Epithelial cell of proximal tubule (primary cell): ENCODE results near the gene ADARB2. TPM values are rescaled to one million over a fixed set of nuclear protein-coding genes. Genes with fewer than 3 reads are reported as not detected.
"Not testable (repeated sequence)": the region's sequence is repeated elsewhere in the genome, so short reads cannot be mapped to it uniquely, and the experiment has no call there.

Experiments
- DNase-seq: peaks from one replicate; pipeline ENCODE4 v3.0.0-alpha.2; 2011; ENCODE audit warnings: low read depth
- H3K4me3 ChIP-seq: 2 replicates; pipeline ENCODE4 v1.5.1; 2011; ENCODE audit warnings: low read depth, mild to moderate bottlenecking, low read length
- total RNA-seq: library from RNA; depleted of rRNA; stranded (reverse); fragments of >200 nt; gene quantifications from 2 replicates; pipeline ENCODE4 v1.2.3, GENCODE V29; 2015
- TF ChIP-seq, protein P1 (sequence below): conservative IDR thresholded peaks from 2 replicates; pipeline ENCODE4 v1.5.1; 2012; ENCODE audit warnings: low read depth, mild to moderate bottlenecking, low read length

Gene ADARB2
- total RNA-seq, 1 donor from 2014 or later: 0.63 TPM

DNA sequence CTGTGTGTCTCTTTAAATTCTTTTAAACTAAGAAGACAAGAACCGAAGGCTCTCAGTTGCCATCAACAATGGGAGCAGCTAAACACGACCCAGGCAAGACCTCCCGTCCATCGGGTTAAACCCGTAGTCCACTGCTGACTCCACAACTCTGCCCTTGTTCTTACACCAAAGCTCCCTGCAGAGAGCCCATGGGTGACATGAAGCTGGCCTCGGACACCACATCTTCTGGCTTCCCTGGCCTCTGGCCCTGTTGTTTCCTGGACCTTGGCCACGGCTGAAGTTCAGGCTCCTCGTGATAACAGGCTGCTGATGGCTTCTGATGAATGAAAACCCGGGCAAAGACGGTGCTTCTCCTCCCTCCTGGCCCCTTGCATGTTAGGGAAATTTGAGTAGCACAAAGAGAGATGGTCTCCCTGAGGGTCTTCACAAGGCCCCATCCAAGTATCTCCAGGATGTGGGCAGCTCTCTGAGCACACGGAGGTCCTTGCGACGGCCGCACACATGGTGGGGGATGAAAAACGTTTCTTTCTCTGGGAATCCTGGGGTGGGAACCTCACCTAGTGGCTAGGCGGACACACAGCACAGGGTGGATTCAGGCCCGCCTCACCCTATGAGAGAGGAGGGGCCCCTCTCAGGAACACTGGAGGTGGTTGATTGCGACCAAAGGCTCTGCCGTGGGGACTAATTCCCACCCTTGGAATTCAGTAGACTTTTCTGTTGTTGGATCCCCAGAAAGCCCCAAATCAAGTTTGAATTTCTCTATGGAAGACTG, 271.1 kb downstream of the ADARB2 start:
- TF ChIP-seq, protein P1, sequence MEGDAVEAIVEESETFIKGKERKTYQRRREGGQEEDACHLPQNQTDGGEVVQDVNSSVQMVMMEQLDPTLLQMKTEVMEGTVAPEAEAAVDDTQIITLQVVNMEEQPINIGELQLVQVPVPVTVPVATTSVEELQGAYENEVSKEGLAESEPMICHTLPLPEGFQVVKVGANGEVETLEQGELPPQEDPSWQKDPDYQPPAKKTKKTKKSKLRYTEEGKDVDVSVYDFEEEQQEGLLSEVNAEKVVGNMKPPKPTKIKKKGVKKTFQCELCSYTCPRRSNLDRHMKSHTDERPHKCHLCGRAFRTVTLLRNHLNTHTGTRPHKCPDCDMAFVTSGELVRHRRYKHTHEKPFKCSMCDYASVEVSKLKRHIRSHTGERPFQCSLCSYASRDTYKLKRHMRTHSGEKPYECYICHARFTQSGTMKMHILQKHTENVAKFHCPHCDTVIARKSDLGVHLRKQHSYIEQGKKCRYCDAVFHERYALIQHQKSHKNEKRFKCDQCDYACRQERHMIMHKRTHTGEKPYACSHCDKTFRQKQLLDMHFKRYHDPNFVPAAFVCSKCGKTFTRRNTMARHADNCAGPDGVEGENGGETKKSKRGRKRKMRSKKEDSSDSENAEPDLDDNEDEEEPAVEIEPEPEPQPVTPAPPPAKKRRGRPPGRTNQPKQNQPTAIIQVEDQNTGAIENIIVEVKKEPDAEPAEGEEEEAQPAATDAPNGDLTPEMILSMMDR: no peak
- DNase-seq: no peak
- peak overlapping the region; percentile 33 for H3K4me3 ChIP-seq

DNA sequence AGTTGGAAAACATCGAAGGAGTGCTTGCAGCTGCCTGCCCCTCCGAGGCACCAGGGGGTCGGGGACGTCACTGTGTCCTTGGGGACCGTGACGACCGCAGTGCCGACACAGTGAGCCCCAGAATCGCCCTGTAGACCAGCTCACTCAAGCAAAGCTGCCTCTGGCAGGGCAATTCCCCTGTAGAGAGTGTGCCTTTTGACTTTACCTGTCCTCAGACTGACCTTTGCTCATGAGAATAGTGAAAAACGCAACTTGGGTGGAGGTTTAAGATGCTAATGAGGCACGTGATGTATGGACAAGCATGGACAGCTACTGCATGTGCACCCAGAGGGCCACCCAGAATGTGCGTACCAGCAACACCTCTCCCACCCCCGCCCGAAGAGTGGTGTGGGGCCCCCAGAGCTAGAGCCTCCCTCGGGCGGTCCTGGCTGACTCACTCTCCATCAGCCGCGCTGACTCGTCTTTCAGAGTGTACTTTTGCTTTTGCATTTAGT, 271.9 kb downstream of the ADARB2 start:
- TF ChIP-seq, protein P1: no peak
- no peak for DNase-seq
- peak overlapping the region; percentile 33 for H3K4me3 ChIP-seq

DNA sequence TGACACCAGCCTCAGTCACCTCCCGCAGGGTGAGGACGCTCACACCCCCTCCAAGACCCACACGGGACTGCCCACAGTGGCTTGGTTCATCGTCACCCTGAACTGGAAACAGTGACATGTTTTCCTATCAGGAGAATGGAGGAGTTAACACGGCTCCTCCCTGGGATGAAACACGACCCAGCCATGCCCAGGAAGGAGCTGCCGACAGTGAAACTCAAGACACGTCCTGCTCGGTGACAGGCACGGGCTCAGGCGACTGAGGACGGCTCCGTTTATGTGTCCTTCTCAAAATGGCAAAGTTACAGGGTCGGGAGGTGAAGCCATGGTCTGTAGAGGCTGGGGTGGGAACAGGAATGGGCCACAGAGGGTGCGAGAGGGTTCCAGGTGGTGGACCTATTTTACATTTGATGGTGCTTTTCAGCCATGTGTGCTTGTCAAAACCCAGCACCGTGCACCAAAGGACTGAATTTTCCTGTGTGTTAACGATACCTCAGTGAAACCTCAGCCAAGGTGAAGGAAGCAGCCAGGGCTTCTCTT, 272.4 kb downstream of the ADARB2 start:
- peak overlapping the region; percentile 9 for H3K4me3 ChIP-seq
- TF ChIP-seq, protein P1: no peak
- no peak for DNase-seq

DNA sequence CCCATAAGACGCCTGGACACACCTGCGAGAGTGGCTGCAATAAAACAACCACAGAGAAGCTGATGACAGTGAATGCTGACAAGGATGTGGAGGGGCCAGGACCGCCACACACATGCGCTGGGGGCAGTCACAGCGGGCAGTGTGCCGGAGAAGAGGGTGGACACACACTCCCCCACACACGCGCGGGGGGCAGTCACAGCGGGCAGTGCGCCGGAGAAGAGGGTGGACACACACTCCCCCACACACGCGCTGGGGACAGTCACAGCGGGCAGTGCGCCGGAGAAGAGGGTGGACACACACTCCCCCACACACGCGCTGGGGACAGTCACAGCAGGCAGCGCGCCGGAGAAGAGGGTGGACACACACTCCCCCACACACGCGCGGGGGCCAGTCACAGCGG, 273.4 kb downstream of the ADARB2 start:
- not testable (repeated sequence) for DNase-seq, H3K4me3 ChIP-seq

DNA sequence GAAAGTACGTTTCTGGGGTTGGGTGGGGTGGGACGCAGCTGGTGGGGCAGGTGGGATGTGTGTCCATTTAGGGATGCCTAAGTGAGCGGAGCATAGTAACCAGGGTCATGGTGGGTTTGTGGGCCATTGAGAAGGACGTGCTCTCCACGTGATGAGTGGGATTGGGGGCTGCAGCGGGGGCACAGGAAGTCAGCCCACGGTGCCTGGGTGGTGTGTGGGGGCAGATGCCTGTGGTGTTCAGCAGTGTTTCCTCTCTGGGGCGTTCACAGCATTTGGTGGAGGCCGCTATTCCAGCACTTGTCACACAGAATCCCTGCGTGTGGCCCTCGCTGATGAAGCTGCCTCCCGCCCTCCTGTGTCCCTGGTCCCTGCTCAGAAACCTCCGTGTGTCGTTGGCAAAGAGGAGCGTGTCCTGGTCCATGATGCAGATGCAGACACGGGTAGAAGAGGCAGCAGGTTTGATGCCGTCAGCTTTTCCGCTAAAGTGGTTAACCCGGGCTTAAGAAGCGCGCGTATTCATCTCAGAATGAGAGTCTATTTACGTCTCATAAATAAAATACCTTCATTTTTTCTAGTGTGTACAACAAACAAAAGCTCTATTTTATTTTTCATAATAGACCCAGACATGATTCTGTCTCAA, 274.2 kb downstream of the ADARB2 start:
- TF ChIP-seq, protein P1: no peak

DNA sequence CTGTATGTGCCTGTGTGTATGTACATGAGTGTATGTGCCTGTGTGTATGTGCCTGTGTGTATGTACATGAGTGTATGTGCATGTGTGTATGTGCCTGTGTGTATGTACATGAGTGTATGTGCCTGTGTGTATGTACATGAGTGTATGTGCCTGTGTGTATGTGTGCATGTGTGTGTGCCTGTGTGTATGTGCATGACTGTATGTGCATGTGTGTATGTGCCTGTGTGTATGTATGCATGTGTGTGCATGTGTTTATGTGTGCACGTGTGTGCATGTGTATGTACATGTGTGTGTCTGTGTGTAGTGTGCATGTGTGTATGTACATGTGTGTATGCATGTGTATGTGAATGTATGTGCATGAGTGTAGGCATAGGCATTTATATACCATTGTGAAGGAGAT, 274.8 kb downstream of the ADARB2 start:
- DNase-seq: no peak
- TF ChIP-seq, protein P1: no peak
- no peak overlapping the region for H3K4me3 ChIP-seq

More for the DNA sequence above, 274.2 kb downstream of the ADARB2 start:
- DNase-seq: no peak
- no peak overlapping the region for H3K4me3 ChIP-seq

DNA sequence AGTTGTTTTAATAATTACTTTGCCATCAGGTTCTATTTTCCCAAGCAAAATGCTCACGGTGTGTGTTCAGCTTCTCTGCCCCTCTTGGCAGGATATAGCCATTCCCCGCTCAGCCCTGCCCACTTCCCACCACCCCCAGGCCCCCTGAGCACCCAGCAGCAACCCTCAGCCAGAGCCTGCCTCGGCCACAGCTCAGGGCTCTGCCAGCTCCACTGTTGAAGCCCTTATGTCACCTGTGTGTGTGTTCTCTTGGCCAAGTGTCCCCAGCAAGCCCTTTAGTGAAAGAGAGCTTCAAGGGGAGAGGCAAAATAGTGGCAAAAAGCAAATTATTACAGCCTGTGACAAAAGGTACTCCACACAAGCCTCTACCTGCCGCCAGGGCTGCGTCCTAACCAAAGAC, 275.3 kb downstream of the ADARB2 start:
- no peak for DNase-seq
- no peak overlapping the region for H3K4me3 ChIP-seq
- TF ChIP-seq, protein P1: no peak
